NCI-H1417 (cell line): ENCODE data around the gene TEX53.
A peak's percentile ranks its signal among the peaks of the same experiment; 100 is the strongest.

ENCODE experiments used
- DNase-seq, 3 experiments: peaks; one replicate each; lab custom pipeline; 2025; lab: John Stamatoyannopoulos, UW

Gene TEX53

DNA sequence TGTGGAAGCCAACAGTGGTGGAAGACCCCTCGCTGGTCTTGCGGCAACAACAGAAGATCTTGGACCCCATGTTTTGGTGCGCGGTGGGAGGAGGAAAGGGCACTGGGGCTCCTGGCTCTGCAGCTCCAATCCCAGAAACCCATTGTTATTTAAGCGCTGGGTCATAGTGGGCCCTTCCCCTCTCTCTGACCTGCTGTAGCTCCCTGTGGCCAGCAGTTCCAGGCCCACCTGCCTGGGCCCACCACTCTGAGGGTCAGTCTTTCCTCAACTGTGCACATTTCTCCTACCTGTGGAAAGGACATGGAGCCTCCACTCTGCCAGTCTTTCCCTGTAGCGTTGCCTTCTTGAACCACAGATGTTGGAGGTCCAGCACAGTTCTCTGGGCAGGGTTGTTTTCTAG lies at the start of gene TEX53:
Gene TEX53 (minus strand): TSS at position 101 of the 400 bp plus-strand sequence. CDS start 31 bp downstream, at position 70.
- DNase-seq = no peak

- no peak for DNase-seq
Measured at GRCh38 chr9:114706711-114707110, 49.1 kb upstream of the TEX53 start.

GRCh38 chr9:114701988-114702387 lies 44.4 kb upstream of the TEX53 start:
- no peak for DNase-seq

DNA sequence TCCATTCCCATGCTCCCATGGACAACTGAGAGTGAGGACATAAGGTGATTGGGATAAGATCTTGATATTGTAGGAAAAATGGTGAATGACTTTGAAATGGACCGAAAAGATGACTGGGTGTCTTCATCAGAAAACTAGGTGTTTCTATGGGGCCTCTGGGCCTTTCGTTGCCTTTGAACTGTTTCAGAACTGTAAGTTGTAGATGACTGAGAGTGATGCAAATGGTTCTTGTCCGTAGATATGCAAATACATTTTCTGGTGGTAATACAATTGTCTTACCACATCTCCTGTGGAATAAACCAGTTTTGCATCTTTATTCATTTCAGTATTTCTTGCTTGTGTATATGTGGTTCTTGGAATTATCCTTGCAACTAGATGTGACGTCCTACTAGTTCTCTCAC lies 40.3 kb upstream of the TEX53 start:
- DNase-seq = no peak

DNA sequence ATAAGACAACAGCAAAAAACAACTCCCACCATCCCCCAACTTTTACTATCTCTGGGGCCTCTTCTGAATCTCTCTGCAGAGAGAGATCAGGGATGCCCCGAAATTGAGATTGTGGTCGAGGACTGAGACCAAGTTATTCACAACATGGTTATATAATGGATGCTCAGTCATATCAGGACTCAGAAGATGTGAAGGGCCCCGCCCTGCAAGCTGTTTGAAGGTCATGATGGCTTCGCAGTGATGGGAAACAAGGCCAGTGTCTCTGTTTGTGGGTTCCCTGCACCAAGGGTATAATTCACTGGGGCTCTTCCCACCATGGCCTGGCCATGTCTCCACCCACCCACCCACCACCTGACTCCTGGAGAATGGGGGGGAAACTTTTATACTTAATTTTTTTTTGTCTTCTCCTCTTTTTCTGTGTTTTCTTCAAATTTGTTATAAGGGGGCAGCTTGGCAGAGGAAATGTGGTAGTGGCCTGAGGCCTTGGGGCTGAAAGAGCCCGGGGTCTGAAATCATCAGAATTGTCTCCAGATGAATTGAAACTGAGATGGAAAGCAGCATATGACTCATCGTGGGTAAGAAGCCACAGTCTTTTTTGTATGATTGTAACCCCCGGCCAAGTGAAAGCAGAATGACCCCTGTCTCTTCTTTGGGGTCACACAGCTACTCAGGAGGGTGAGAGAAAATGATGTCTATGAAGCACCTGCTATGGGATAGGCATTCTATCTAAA lies 39.4 kb upstream of the TEX53 start:
- DNase-seq = no peak

DNA sequence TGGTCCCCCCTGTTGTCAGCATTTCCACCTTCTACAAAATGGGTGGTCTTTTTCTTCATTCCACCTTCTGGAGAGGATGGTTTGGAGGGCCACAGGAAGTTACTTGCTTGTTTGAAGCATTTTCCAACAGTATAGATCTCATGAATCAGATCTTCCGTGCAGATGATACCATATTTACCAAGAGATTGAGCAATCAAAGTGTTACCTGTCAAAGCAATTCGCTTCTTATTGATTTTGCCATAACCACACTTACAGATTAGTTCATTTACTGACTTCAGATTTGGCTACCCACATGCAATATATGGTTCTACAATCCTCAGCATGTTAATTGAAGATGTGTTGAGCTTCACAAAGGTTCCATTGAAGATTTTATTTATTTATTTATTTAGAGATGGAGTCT lies 38.3 kb upstream of the TEX53 start:
- no peak for DNase-seq

DNA sequence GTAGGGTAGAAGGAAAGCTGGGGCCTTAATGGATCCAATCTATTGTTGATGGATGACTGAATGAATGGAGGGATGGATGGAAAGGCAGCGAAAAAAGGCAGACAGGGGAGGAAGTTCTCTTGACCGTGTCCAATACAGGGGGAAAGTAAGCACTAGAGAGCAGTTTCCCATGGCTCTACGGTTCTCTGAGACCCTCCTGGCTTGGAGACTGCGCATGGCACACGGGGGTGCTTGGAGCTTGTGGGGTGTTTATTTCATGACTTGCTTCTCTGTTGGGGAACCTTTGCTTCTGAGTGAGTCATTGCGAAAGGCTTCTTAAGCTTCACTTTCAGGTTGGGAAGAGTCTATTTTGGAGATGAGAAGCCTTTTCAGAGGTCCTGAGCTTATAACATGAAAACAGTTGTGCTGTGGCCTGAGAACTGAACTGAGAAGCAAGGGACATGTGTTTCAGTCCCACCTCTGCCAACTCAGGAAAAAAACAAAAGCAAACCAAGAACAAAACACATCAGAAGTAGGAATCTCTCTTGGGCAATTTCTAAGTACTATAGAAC lies 37.2 kb upstream of the TEX53 start:
- DNase-seq = no peak

GRCh38 chr9:114694146-114694545 lies 36.5 kb upstream of the TEX53 start:
- DNase-seq = no peak

DNA sequence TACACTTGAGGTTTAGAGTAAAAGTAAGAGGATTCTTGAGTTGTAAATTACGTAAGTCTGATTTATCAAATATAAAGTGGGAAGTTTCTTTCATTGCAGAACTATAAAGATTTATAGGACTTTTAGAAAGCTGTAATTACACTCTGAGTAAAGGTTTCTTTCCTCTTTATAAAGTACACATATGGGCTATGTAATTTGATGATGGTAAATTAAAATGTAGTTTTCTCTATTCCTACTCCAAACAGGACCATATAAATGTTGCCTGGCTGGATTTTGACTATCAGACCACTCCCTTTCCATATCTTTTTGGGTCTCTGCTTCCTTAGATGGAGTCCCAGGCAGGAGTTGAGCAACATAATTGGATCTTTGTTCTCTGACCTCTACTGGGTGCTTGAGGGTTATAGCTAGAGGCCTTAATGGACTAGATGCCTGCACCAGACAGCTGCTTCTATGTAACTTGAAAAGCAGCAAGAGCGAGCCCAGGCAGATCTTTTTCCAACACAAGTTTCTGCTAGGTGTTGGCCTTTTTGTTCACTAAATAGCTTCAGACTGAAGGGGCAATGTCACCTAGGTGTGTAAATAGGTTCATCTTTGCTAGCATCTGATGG lies 35.7 kb upstream of the TEX53 start:
- DNase-seq = no peak

DNA sequence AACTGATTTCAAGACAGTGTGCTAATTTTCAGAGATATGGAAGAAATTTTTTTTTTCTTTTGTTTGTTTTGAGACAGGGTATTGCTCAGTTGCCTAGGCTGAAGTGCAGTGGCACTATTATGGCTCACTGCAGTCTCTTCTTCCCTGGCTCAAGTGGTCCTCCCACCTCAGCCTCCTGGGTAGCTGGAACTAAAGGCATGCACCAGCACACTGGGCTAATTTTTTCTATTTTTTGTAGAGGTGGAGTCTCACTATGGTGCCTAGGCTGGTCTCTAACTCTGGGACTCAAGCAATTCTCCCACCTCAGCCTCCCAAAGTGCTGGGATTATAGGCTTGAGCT lies 34.3 kb upstream of the TEX53 start:
- DNase-seq = no peak

- no peak for DNase-seq
Measured at GRCh38 chr9:114691046-114691955, 33.7 kb upstream of the TEX53 start.

DNA sequence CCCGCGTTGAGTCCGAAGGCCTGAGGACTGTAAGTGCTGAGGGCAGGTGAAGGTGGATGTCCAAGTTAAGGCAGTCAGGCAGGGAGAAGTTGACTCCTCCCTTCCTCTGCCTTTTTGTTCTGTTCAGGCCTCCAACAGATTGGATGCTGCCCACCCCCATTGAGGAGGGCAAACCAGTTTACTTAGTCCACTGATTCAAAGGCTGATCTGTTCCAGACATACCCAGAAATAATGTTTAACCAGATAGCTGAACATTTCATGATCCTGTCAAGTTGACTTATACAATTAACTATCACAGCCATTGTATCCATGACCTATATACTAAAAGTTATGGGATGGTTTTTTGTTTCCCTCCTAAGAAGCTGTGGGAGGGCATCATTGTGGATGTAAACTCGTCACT lies 32.7 kb upstream of the TEX53 start:
- DNase-seq = no peak

- DNase-seq = no peak
Measured at GRCh38 chr9:114689813-114690212, 32.2 kb upstream of the TEX53 start.

DNA sequence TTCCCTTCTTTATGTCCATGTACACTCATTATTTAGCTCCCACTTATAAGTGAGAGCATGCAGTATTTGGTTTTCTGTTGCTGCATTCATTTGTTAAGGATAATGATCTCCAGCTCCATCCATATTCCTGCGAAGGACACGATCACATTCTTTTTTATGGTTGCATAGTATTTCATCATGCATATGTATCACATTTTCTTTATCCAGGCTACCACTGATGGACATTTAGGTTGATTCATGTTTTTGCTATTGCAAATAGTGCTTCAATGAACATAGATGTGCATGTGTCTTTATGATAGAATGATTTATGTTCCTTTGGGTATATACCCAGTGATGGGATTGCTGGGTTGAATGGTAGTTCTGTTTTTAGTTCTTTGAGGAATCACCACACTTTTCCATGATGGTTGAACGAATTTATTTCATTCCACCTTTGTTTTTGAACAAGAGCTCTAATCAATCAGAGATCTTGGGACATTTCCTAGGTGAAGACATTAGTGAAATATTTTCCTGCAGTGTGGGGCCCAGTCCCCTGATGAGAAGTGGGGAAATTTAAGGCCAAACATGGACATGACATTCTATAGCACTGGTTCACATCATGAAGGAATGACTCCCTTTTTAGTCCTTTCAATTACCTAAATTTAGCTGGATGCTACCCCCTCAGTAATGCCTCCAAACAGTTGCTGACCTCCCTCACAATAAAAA lies 31.5 kb upstream of the TEX53 start:
- DNase-seq = no peak

DNA sequence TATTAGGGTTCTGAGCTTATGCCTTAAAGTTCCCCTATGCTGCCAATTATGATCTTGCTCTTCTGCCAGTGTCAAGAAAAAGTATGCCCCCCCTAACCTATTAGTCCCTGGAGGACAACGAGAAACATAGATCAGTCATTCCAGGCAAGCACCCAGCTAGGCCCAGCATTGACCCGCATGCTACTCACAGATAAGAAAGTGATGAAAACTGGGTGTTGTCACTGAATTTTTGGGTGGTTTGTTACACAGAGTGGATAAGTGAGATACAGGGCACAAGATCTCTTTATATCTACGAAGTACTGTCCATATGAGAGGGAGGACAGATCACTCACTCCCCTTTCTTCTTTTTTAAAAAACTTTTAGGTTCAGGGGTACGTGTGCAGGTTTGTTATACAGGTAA lies 30.8 kb upstream of the TEX53 start:
- no peak for DNase-seq

GRCh38 chr9:114687034-114687433 lies 29.4 kb upstream of the TEX53 start:
- no peak for DNase-seq

DNA sequence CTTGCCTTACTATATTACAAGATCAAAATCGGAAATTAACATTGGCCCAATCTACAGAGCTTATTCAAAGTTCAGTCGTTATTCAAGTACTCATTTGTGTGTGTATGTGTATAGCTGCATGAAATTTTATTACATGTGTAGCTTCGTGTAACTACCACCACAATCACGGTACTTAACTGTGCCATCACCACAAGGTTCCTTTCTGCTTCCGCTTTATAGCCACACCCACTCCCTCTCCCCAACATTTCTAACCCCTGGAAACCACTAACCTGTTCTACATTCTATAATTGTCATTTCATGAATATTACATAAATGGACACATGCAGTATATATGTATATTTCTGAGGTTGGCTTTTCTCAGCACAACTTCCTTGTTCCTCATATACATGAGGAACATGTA lies 28.3 kb upstream of the TEX53 start:
- DNase-seq = no peak

GRCh38 chr9:114684036-114684435 lies 26.4 kb upstream of the TEX53 start:
- DNase-seq = no peak

GRCh38 chr9:114682846-114683245 lies 25.2 kb upstream of the TEX53 start:
- DNase-seq = no peak

GRCh38 chr9:114681594-114682332 lies 24.2 kb upstream of the TEX53 start, which contains the start of gene TEX48:
TEX48 (minus strand) TSS chr9:114682192; CDS start chr9:114671723, 10,469 bp downstream.
- peak; percentile 59 to 84 (median 70) for DNase-seq
